Measurements from ENCODE around the gene CYP27A1.

DNA sequence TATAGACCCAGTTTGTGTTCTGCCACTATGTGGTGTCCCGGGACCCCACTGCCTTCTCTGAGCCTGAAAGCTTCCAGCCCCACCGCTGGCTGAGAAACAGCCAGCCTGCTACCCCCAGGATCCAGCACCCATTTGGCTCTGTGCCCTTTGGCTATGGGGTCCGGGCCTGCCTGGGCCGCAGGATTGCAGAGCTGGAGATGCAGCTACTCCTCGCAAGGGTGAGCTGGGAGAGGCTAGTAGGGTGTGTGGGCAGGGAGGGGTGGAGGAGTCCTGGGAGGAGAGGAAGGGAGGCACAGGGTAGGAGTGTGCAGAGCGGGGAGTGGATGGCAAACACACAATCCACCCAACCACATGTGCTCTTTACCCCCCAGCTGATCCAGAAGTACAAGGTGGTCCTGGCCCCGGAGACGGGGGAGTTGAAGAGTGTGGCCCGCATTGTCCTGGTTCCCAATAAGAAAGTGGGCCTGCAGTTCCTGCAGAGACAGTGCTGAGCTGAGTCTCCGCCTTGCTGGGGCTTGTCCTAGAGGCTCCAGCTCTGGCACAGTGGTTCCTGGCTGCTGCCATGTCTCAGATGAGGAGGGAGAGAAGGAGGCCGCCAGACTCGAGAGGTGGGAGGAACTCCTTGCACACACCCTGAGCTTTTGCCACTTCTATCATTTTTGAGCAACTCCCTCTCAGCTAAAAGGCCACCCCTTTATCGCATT lies 32.7 kb downstream of the CYP27A1 start:
- TF ChIP-seq, protein P1, sequence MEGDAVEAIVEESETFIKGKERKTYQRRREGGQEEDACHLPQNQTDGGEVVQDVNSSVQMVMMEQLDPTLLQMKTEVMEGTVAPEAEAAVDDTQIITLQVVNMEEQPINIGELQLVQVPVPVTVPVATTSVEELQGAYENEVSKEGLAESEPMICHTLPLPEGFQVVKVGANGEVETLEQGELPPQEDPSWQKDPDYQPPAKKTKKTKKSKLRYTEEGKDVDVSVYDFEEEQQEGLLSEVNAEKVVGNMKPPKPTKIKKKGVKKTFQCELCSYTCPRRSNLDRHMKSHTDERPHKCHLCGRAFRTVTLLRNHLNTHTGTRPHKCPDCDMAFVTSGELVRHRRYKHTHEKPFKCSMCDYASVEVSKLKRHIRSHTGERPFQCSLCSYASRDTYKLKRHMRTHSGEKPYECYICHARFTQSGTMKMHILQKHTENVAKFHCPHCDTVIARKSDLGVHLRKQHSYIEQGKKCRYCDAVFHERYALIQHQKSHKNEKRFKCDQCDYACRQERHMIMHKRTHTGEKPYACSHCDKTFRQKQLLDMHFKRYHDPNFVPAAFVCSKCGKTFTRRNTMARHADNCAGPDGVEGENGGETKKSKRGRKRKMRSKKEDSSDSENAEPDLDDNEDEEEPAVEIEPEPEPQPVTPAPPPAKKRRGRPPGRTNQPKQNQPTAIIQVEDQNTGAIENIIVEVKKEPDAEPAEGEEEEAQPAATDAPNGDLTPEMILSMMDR (IDR thresholded peaks at IDR 0.05; ENCODE audit: insufficient read depth, low read length, poor library complexity, severe bottlenecking), result no peak
- no peak for TF ChIP-seq EZH2phosphoT487 (conservative IDR thresholded peaks at IDR 0.05; ENCODE audit: low read length)
